ENCODE measurements around the gene CYP3A4.

The CYP3A4 gene

GRCh38 chr7:99709838-99710578, 74.0 kb downstream of the CYP3A4 start:
- ATAC-seq = no peak
- TF ChIP-seq ZC3H10 (CRISPR knock-in tag; IDR thresholded peaks at IDR 0.05) = no peak
- no peak for TF ChIP-seq ZNF565 (CRISPR knock-in tag; conservative IDR thresholded peaks at IDR 0.05; ENCODE audit: low read depth)
- TF ChIP-seq ZNF8 (CRISPR knock-in tag; IDR thresholded peaks at IDR 0.05) = no peak
- TF ChIP-seq ARNTL (CRISPR knock-in tag; IDR thresholded peaks at IDR 0.05; ENCODE audit: borderline replicate concordance, low read depth) = no peak
- TF ChIP-seq POU6F1 (CRISPR knock-in tag; IDR thresholded peaks at IDR 0.05; ENCODE audit: borderline replicate concordance, low read depth) = no peak
- TF ChIP-seq OSR1 (CRISPR knock-in tag; IDR thresholded peaks at IDR 0.05) = no peak
- no peak for TF ChIP-seq BACH2 (CRISPR knock-in tag; IDR thresholded peaks at IDR 0.05; ENCODE audit: borderline replicate concordance)
- no peak for TF ChIP-seq TCF4 (CRISPR knock-in tag; IDR thresholded peaks at IDR 0.05; ENCODE audit: borderline replicate concordance)
- no peak for TF ChIP-seq GLIS3 (CRISPR knock-in tag; IDR thresholded peaks at IDR 0.05)
- TF ChIP-seq SNAI2 (CRISPR knock-in tag; IDR thresholded peaks at IDR 0.05) = no peak
- TF ChIP-seq TSHZ2 (CRISPR knock-in tag; IDR thresholded peaks at IDR 0.05) = no peak
- no peak for TF ChIP-seq PATZ1 (CRISPR knock-in tag; IDR thresholded peaks at IDR 0.05; ENCODE audit: borderline replicate concordance)
- TF ChIP-seq ISL1 (CRISPR knock-in tag; IDR thresholded peaks at IDR 0.05) = no peak
- no peak for TF ChIP-seq PPARA (CRISPR knock-in tag; IDR thresholded peaks at IDR 0.05; ENCODE audit: borderline replicate concordance)
- TF ChIP-seq CREB5 (CRISPR knock-in tag; IDR thresholded peaks at IDR 0.05; ENCODE audit: low read depth) = no peak
- TF ChIP-seq CSDC2 (CRISPR knock-in tag; IDR thresholded peaks at IDR 0.05) = no peak
- no peak for TF ChIP-seq ESRRG (CRISPR knock-in tag; IDR thresholded peaks at IDR 0.05)
- TF ChIP-seq TOX (CRISPR knock-in tag; IDR thresholded peaks at IDR 0.05; ENCODE audit: borderline replicate concordance) = no peak
- no peak for TF ChIP-seq CSRNP3 (CRISPR knock-in tag; IDR thresholded peaks at IDR 0.05)

- TF ChIP-seq PPARA (CRISPR knock-in tag; IDR thresholded peaks at IDR 0.05; ENCODE audit: borderline replicate concordance) = no peak
- TF ChIP-seq ISL1 (CRISPR knock-in tag; IDR thresholded peaks at IDR 0.05) = no peak
- no peak for TF ChIP-seq ZC3H10 (CRISPR knock-in tag; IDR thresholded peaks at IDR 0.05)
- no peak for TF ChIP-seq TCF4 (CRISPR knock-in tag; IDR thresholded peaks at IDR 0.05; ENCODE audit: borderline replicate concordance)
- TF ChIP-seq ARNTL (CRISPR knock-in tag; IDR thresholded peaks at IDR 0.05; ENCODE audit: borderline replicate concordance, low read depth) = no peak
- TF ChIP-seq ZNF8 (CRISPR knock-in tag; IDR thresholded peaks at IDR 0.05) = no peak
- no peak for TF ChIP-seq SNAI2 (CRISPR knock-in tag; IDR thresholded peaks at IDR 0.05)
- TF ChIP-seq ZNF70 (CRISPR knock-in tag; IDR thresholded peaks at IDR 0.05) = no peak
- no peak for ATAC-seq
Observed at GRCh38 chr7:99709260-99709659, 74.7 kb downstream of the CYP3A4 start.

- ATAC-seq = no peak
Observed at GRCh38 chr7:99707096-99707495, 76.9 kb downstream of the CYP3A4 start.

More at GRCh38 chr7:99707096-99707495, 76.9 kb downstream of the CYP3A4 start:
- TF ChIP-seq ISL1 (CRISPR knock-in tag; IDR thresholded peaks at IDR 0.05) (no peak), ZC3H10 (CRISPR knock-in tag; IDR thresholded peaks at IDR 0.05) (no peak), ZNF70 (CRISPR knock-in tag; IDR thresholded peaks at IDR 0.05) (no peak)

Data from SK-N-SH treated with all-trans-retinoic acid at 6 μM for 48 hours (cell line).